ENCODE measurements around the gene SEZ6L. TPM values are rescaled to one million over a fixed set of nuclear protein-coding genes. Genes with fewer than 3 reads are reported as not detected.

The SEZ6L gene
- total RNA-seq, 2 experiments from 2014 or later: not detected

- CTCF ChIA-PET: no interaction called here
- POLR2A ChIA-PET: no interaction called here
Measured at GRCh38 chr22:26236991-26237390, 67.7 kb downstream of the SEZ6L start.

- POLR2A ChIA-PET: no interaction called here
- CTCF ChIA-PET: no interaction called here
Measured at GRCh38 chr22:26238596-26238995, 69.3 kb downstream of the SEZ6L start.

- ChIA-PET CTCF (no interaction called here), POLR2A (no interaction called here)
Measured at GRCh38 chr22:26239581-26239980, 70.3 kb downstream of the SEZ6L start.

GRCh38 chr22:26241361-26241760 is 72.1 kb downstream of the SEZ6L start:
- ChIA-PET CTCF (no interaction called here), POLR2A (no interaction called here)

- CTCF ChIA-PET: no interaction called here
- POLR2A ChIA-PET: no interaction called here
Measured at GRCh38 chr22:26245001-26245400, 75.7 kb downstream of the SEZ6L start.

GRCh38 chr22:26246552-26246951 is 77.3 kb downstream of the SEZ6L start:
- ChIA-PET CTCF (no interaction called here), POLR2A (no interaction called here)

- CTCF ChIA-PET: no interaction called here
- POLR2A ChIA-PET: no interaction called here
Measured at GRCh38 chr22:26251869-26252268, 82.6 kb downstream of the SEZ6L start.

- POLR2A ChIA-PET: no interaction called here
- CTCF ChIA-PET: no interaction called here
Measured at GRCh38 chr22:26259510-26259909, 90.2 kb downstream of the SEZ6L start.

GRCh38 chr22:26264162-26264561 is 94.9 kb downstream of the SEZ6L start:
- POLR2A ChIA-PET: no interaction called here
- CTCF ChIA-PET: no interaction called here

GRCh38 chr22:26265281-26265680 is 96.0 kb downstream of the SEZ6L start:
- ChIA-PET CTCF (no interaction called here), POLR2A (no interaction called here)

- CTCF ChIA-PET: no interaction called here
- POLR2A ChIA-PET: no interaction called here
Measured at GRCh38 chr22:26265909-26266308, 96.6 kb downstream of the SEZ6L start.

GRCh38 chr22:26267856-26268255 is 98.6 kb downstream of the SEZ6L start:
- CTCF ChIA-PET: no interaction called here
- POLR2A ChIA-PET: no interaction called here

GRCh38 chr22:26269572-26269971 is 100.3 kb downstream of the SEZ6L start:
- ChIA-PET POLR2A (no interaction called here), CTCF (no interaction called here)

- ChIA-PET CTCF (no interaction called here), POLR2A (no interaction called here)
Measured at GRCh38 chr22:26271427-26271826, 102.2 kb downstream of the SEZ6L start.

GRCh38 chr22:26273011-26273675 is 103.9 kb downstream of the SEZ6L start:
- ChIA-PET CTCF (no interaction called here), POLR2A (no interaction called here)

GRCh38 chr22:26276529-26277160 is 107.4 kb downstream of the SEZ6L start:
- POLR2A ChIA-PET: no interaction called here
- CTCF ChIA-PET: no interaction called here

GRCh38 chr22:26281941-26282340 is 112.7 kb downstream of the SEZ6L start:
- POLR2A ChIA-PET: no interaction called here
- CTCF ChIA-PET: no interaction called here

- POLR2A ChIA-PET: no interaction called here
Measured at GRCh38 chr22:26283330-26283729, 114.1 kb downstream of the SEZ6L start.

GRCh38 chr22:26285632-26286031 is 116.4 kb downstream of the SEZ6L start:
- ChIA-PET CTCF (no interaction called here), POLR2A (no interaction called here)

More at GRCh38 chr22:26283330-26283729, 114.1 kb downstream of the SEZ6L start:
- CTCF ChIA-PET: no interaction called here

- CTCF ChIA-PET: no interaction called here
- POLR2A ChIA-PET: no interaction called here
Measured at GRCh38 chr22:26286091-26286820, 117.0 kb downstream of the SEZ6L start.

- ChIA-PET POLR2A (no interaction called here), CTCF (no interaction called here)
Measured at GRCh38 chr22:26287382-26288225, 118.3 kb downstream of the SEZ6L start.

Measured in activated CD8-positive, alpha-beta memory T cell treated with anti-CD3 and anti-CD28 coated beads for 36 hours (primary cell).